WTC11 (cell line): Measurements from ENCODE around the gene ANO10.

Experiments
- NFYB ChIP-seq: sonication (generic); formaldehyde crosslinking; conservative IDR thresholded peaks from 2 replicates; pipeline ENCODE4 v1.8.0; 2022; ENCODE audit warnings: low read depth, missing genetic modification reagents
- NR1H2 ChIP-seq: sonication (generic); formaldehyde crosslinking; IDR thresholded peaks from 2 replicates; pipeline ENCODE4 v1.9.0; 2021; ENCODE audit warnings: mild to moderate bottlenecking, moderate library complexity, missing genetic modification reagents
- SP1 ChIP-seq: sonication (generic); formaldehyde crosslinking; conservative IDR thresholded peaks from 2 replicates; pipeline ENCODE4 v1.8.1; 2022; ENCODE audit warnings: missing genetic modification reagents
- TF ChIP-seq, protein P1 (sequence below): fragments of 200-600 bp; IDR thresholded peaks from 2 replicates; pipeline ENCODE4 v1.8.0; 2022; ENCODE audit warnings: antibody characterized with exemption
- TF ChIP-seq, protein P2 (sequence below): sonication (generic); formaldehyde crosslinking; conservative IDR thresholded peaks from 2 replicates; pipeline ENCODE4 v1.8.1; 2023; ENCODE audit warnings: mild to moderate bottlenecking, low read depth, missing genetic modification reagents, moderate library complexity
- TF ChIP-seq, protein P3 (sequence below): sonication (generic); formaldehyde crosslinking; IDR thresholded peaks from 2 replicates; pipeline ENCODE4 v1.8.1; 2023; ENCODE audit warnings: mild to moderate bottlenecking, missing genetic modification reagents
- TF ChIP-seq, protein P4 (sequence below): sonication (generic); formaldehyde crosslinking; IDR thresholded peaks from 2 replicates; pipeline ENCODE4 v1.8.0; 2022; ENCODE audit warnings: mild to moderate bottlenecking, missing genetic modification reagents
- TF ChIP-seq, protein P5 (sequence below): sonication (generic); formaldehyde crosslinking; IDR thresholded peaks from 2 replicates; pipeline ENCODE4 v1.8.1; 2023; ENCODE audit warnings: mild to moderate bottlenecking, moderate library complexity, missing genetic modification reagents
- TF ChIP-seq, protein P6 (sequence below): sonication (generic); formaldehyde crosslinking; IDR thresholded peaks from 2 replicates; pipeline ENCODE4 v1.8.0; 2022; ENCODE audit warnings: mild to moderate bottlenecking, missing genetic modification reagents

DNA sequence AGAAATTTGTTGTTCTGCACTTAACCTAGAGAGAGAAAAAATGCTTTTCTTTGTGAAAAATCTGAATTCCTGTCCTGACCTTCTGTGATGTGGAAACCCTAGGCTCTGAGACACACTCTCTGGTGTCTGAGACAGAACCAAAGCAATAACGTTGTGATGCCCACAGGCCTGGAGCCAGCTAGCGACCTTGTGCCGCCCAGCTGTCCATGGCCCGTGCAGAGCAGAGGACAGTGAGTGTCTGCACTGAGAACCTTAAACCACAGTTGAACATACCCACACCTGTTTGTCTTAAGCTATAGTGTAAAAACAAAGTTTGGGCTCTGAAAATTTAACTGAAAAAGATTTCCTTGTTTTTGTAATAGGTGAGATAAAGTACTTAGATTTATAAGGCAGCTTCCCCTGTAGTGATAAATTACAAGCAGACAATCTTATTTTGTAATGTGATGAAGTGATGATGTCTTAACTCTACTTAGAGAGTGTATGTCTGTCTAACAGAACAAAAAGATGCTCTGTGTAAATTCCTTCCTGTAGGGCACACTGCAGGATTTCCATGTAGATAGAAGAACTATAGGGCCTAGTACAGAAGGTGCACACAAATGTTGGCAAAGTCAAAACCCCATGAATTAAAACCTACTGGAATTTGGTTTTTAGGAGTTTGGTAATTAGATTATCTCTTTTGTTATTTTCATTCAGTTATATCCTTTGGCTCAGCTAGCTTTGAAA lies 272.8 kb downstream of the ANO10 start:
- TF ChIP-seq SP1 (CRISPR knock-in tag): no peak
- TF ChIP-seq, protein P1, sequence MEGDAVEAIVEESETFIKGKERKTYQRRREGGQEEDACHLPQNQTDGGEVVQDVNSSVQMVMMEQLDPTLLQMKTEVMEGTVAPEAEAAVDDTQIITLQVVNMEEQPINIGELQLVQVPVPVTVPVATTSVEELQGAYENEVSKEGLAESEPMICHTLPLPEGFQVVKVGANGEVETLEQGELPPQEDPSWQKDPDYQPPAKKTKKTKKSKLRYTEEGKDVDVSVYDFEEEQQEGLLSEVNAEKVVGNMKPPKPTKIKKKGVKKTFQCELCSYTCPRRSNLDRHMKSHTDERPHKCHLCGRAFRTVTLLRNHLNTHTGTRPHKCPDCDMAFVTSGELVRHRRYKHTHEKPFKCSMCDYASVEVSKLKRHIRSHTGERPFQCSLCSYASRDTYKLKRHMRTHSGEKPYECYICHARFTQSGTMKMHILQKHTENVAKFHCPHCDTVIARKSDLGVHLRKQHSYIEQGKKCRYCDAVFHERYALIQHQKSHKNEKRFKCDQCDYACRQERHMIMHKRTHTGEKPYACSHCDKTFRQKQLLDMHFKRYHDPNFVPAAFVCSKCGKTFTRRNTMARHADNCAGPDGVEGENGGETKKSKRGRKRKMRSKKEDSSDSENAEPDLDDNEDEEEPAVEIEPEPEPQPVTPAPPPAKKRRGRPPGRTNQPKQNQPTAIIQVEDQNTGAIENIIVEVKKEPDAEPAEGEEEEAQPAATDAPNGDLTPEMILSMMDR: no peak
- TF ChIP-seq NR1H2 (CRISPR knock-in tag): no peak
- TF ChIP-seq, protein P2, sequence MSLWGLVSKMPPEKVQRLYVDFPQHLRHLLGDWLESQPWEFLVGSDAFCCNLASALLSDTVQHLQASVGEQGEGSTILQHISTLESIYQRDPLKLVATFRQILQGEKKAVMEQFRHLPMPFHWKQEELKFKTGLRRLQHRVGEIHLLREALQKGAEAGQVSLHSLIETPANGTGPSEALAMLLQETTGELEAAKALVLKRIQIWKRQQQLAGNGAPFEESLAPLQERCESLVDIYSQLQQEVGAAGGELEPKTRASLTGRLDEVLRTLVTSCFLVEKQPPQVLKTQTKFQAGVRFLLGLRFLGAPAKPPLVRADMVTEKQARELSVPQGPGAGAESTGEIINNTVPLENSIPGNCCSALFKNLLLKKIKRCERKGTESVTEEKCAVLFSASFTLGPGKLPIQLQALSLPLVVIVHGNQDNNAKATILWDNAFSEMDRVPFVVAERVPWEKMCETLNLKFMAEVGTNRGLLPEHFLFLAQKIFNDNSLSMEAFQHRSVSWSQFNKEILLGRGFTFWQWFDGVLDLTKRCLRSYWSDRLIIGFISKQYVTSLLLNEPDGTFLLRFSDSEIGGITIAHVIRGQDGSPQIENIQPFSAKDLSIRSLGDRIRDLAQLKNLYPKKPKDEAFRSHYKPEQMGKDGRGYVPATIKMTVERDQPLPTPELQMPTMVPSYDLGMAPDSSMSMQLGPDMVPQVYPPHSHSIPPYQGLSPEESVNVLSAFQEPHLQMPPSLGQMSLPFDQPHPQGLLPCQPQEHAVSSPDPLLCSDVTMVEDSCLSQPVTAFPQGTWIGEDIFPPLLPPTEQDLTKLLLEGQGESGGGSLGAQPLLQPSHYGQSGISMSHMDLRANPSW (CRISPR knock-in tag): no peak
- TF ChIP-seq, protein P3, sequence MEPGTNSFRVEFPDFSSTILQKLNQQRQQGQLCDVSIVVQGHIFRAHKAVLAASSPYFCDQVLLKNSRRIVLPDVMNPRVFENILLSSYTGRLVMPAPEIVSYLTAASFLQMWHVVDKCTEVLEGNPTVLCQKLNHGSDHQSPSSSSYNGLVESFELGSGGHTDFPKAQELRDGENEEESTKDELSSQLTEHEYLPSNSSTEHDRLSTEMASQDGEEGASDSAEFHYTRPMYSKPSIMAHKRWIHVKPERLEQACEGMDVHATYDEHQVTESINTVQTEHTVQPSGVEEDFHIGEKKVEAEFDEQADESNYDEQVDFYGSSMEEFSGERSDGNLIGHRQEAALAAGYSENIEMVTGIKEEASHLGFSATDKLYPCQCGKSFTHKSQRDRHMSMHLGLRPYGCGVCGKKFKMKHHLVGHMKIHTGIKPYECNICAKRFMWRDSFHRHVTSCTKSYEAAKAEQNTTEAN: no peak
- TF ChIP-seq, protein P4, sequence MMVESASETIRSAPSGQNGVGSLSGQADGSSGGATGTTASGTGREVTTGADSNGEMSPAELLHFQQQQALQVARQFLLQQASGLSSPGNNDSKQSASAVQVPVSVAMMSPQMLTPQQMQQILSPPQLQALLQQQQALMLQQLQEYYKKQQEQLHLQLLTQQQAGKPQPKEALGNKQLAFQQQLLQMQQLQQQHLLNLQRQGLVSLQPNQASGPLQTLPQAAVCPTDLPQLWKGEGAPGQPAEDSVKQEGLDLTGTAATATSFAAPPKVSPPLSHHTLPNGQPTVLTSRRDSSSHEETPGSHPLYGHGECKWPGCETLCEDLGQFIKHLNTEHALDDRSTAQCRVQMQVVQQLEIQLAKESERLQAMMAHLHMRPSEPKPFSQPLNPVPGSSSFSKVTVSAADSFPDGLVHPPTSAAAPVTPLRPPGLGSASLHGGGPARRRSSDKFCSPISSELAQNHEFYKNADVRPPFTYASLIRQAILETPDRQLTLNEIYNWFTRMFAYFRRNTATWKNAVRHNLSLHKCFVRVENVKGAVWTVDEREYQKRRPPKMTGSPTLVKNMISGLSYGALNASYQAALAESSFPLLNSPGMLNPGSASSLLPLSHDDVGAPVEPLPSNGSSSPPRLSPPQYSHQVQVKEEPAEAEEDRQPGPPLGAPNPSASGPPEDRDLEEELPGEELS (CRISPR knock-in tag): no peak
- TF ChIP-seq, protein P5, sequence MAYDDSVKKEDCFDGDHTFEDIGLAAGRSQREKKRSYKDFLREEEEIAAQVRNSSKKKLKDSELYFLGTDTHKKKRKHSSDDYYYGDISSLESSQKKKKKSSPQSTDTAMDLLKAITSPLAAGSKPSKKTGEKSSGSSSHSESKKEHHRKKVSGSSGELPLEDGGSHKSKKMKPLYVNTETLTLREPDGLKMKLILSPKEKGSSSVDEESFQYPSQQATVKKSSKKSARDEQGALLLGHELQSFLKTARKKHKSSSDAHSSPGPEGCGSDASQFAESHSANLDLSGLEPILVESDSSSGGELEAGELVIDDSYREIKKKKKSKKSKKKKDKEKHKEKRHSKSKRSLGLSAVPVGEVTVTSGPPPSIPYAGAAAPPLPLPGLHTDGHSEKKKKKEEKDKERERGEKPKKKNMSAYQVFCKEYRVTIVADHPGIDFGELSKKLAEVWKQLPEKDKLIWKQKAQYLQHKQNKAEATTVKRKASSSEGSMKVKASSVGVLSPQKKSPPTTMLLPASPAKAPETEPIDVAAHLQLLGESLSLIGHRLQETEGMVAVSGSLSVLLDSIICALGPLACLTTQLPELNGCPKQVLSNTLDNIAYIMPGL (CRISPR knock-in tag): no peak
- no peak for TF ChIP-seq NFYB (CRISPR knock-in tag)
- TF ChIP-seq, protein P6, sequence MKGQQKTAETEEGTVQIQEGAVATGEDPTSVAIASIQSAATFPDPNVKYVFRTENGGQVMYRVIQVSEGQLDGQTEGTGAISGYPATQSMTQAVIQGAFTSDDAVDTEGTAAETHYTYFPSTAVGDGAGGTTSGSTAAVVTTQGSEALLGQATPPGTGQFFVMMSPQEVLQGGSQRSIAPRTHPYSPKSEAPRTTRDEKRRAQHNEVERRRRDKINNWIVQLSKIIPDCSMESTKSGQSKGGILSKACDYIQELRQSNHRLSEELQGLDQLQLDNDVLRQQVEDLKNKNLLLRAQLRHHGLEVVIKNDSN (CRISPR knock-in tag): no peak
